Epithelial cell of prostate (primary cell): ENCODE results near the gene UMPS.

Experiments used
- DNase-seq: peaks from one replicate; pipeline ENCODE4 v3.0.0-alpha.2; 2011; ENCODE audit warnings: low read depth, low spot score
- H3K27ac ChIP-seq: fragments of 450-650 bp; 2 replicates; pipeline ENCODE4 v1.5.1; 2017; ENCODE audit warnings: mild to moderate bottlenecking

The UMPS gene

GRCh38 chr3:124730129-124730940 lies at the start of gene UMPS:
TSS of gene UMPS (plus strand) at chr3:124730452. CDS start at chr3:124730472, 20 bp downstream.
- H3K27ac ChIP-seq = peak within 1 kb of the TSS; percentile 41
- DNase-seq = no peak

GRCh38 chr3:124680521-124680920 lies 49.7 kb upstream of the UMPS start:
- DNase-seq = no peak
- no peak overlapping the region for H3K27ac ChIP-seq

- DNase-seq = no peak
- no peak overlapping the region for H3K27ac ChIP-seq
Measured at GRCh38 chr3:124682263-124682662, 48.0 kb upstream of the UMPS start.

- DNase-seq = no peak
- no peak overlapping the region for H3K27ac ChIP-seq
Measured at GRCh38 chr3:124684459-124684858, 45.8 kb upstream of the UMPS start.

- no peak for DNase-seq
- peak overlapping the region; percentile 79 for H3K27ac ChIP-seq
Measured at GRCh38 chr3:124685067-124685466, 45.2 kb upstream of the UMPS start.

GRCh38 chr3:124685481-124685880 lies 44.8 kb upstream of the UMPS start:
- peak overlapping the region; percentile 79 for H3K27ac ChIP-seq
- peak; percentile 73 for DNase-seq

- peak; percentile 49 for DNase-seq
- H3K27ac ChIP-seq = peak overlapping the region; percentile 79
Measured at GRCh38 chr3:124686028-124686670, 44.1 kb upstream of the UMPS start.

- H3K27ac ChIP-seq = no peak overlapping the region
Measured at GRCh38 chr3:124688581-124689454, 41.4 kb upstream of the UMPS start.

GRCh38 chr3:124691599-124691998 lies 38.7 kb upstream of the UMPS start:
- DNase-seq = no peak
- no peak overlapping the region for H3K27ac ChIP-seq

More at GRCh38 chr3:124688581-124689454, 41.4 kb upstream of the UMPS start:
- DNase-seq = no peak

- DNase-seq = no peak
- H3K27ac ChIP-seq = no peak overlapping the region
Measured at GRCh38 chr3:124694486-124694885, 35.8 kb upstream of the UMPS start.

- no peak for DNase-seq
- no peak overlapping the region for H3K27ac ChIP-seq
Measured at GRCh38 chr3:124695369-124695768, 34.9 kb upstream of the UMPS start.

GRCh38 chr3:124696006-124696405 lies 34.2 kb upstream of the UMPS start:
- DNase-seq = no peak
- no peak overlapping the region for H3K27ac ChIP-seq

GRCh38 chr3:124697302-124697701 lies 33.0 kb upstream of the UMPS start:
- no peak overlapping the region for H3K27ac ChIP-seq
- no peak for DNase-seq

- no peak for DNase-seq
- H3K27ac ChIP-seq = no peak overlapping the region
Measured at GRCh38 chr3:124698030-124698770, 32.1 kb upstream of the UMPS start.

- DNase-seq = no peak
- no peak overlapping the region for H3K27ac ChIP-seq
Measured at GRCh38 chr3:124699051-124699450, 31.2 kb upstream of the UMPS start.

GRCh38 chr3:124699686-124700396 lies 30.4 kb upstream of the UMPS start:
- DNase-seq = no peak
- H3K27ac ChIP-seq = no peak overlapping the region

GRCh38 chr3:124700880-124701684 lies 29.2 kb upstream of the UMPS start:
- no peak overlapping the region for H3K27ac ChIP-seq
- DNase-seq = no peak

GRCh38 chr3:124701687-124702086 lies 28.6 kb upstream of the UMPS start:
- H3K27ac ChIP-seq = no peak overlapping the region
- no peak for DNase-seq

- no peak for DNase-seq
Measured at GRCh38 chr3:124702950-124703349, 27.3 kb upstream of the UMPS start.

More at GRCh38 chr3:124702950-124703349, 27.3 kb upstream of the UMPS start:
- H3K27ac ChIP-seq = no peak overlapping the region
